IPS-18c (cell line): Measurements from ENCODE around the gene KCNK7.
"Not testable (repeated sequence)": the region's sequence is repeated elsewhere in the genome, so short reads cannot be mapped to it uniquely, and the experiment has no call there.

Source experiments
- H3K4me3 ChIP-seq: 2 replicates; pipeline ENCODE4 v1.7.0; 2013; ENCODE audit warnings: low read depth, mild to moderate bottlenecking, low read length, moderate library complexity; ENCODE audit not compliant: insufficient read depth
- H3K9me3 ChIP-seq: one replicate; pipeline ENCODE4 v1.6.1; 2013; ENCODE audit warnings: mild to moderate bottlenecking, low read length, moderate library complexity; ENCODE audit not compliant: control insufficient read depth, insufficient read depth

Gene KCNK7

DNA sequence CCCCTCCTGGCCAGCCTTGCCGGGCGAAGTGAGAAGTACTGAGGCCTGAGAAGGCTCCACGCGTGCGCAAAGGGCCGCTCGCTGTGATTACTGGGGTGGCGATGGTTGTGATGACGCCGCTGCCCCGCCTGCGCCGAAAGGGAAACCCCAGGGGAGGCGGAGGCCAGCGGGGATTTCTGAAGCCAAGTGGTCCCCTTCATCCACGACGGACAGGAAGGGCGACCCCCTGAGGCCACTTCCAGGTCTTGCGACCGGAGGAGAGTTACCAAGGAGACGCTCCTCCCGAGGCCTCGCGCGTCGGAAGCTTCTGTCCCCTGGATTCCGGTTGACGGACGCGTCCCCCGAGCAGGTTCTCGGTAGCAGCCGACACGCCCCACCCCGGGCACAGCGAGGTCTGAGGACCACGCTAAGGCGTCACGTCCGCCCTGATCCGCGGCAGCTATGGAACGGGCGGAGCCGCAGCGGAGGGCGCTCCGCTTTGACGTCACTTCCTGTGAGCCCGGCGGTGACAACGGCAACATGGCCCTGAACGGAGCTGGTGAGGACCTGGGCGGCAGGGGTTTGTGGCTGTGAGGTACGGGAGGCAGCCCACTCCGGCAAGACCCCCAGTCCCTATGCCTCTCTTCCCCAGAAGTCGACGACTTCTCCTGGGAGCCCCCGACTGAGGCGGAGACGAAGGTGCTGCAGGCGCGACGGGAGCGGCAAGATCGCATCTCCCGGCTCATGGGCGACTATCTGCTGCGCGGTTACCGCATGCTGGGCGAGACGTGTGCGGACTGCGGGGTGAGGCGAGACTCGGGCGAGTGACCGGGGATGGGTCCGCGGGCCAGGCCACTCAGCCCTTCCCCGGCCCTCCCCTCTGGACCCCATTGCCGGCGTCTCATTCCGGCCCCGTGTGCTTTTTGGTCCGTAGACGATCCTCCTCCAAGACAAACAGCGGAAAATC is 25.4 kb downstream of the KCNK7 start, which contains the start of gene ZNRD2:
Gene ZNRD2 (plus strand): TSS at position 505 of the 946 bp plus-strand sequence. CDS start 15 bp downstream, at position 520.
- peak within 1 kb of the TSS; percentile 99 for H3K4me3 ChIP-seq

DNA sequence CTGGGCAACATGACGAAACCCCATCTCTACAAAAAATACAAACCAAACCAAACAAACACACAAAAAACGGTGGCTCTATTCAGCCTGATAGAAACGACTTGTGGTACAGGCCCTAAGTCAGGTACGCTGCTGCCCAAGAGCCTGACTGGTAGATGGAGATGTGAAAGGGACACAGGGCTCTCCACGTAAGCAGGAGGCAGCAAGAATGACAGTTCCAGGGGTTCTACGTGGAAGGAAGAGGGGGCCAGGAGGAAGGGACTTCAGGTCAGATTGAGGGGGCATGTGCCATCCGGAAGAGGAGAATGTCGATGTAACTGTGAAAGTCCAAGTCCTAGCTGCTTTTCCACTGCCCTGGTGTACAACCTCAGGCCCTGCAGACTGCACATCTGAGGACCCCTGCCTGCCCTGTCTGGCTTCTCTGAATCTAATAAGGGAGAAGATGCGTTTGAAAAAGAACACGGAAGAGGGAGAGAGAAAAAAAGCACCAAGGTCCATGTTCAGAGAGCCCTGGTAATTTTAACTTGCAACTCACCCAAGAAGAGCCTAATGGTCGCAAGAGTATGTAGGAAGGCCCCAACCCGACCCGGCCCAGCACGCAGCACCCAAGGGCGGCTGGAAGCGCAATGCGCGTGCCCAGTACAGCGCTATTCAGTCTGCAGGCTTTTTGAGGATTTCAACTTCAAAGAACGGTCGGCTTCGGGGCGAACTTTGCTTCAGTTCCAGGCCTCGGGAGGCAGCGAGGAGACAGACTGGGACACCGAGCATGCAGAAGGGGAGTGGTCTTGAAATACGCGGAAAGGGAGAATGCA is 26.2 kb downstream of the KCNK7 start:
- H3K4me3 ChIP-seq, result peak overlapping the region; percentile 99

More for the DNA sequence above, 25.4 kb downstream of the KCNK7 start, which contains the start of gene ZNRD2:
- no peaks in the 10 kb centered on the region for H3K9me3 ChIP-seq

DNA sequence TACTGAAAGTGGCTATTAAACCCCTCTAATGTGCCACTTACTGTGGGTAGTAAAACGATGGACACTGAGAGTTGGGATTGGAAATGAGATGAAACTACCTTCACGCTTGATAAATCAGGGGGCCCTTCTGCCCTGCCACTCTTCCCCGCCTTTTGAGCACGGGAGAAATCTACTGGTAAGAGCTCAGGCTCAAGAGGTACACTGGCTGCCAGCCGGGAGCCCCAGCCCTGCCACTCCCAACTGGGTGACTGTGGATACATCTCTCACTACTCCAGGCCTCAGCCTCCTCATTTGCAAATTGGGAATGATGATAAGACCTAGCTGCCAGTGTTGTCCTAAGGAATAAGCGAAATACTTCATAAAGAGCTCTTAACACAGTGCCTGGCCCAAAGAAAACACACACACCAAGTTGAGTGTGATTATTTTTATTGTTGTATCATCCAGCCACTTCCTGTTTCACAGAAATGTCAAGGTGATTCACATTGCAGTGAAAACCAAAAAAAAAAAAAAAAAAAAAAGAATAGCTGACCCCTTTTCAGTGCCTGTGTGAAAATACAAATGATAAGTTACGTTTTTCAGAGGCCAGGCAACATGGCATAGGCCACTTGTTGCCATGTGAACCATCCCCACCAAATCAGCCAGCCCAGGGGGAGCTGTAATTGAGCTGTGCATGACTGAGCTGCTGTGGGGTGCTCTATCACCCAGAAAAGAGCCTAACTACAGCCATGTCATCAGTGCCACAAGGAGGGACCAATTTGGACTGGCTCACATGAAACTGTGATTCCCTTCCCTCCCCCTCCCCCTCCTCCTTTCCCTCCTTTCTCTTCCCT is 29.8 kb downstream of the KCNK7 start:
- Histone ChIP-seq H3K4me3 (no peak overlapping the region), H3K9me3 (no peaks in the 10 kb centered on the region)

More for the DNA sequence above, 26.2 kb downstream of the KCNK7 start:
- H3K9me3 ChIP-seq, result no peaks in the 10 kb centered on the region

DNA sequence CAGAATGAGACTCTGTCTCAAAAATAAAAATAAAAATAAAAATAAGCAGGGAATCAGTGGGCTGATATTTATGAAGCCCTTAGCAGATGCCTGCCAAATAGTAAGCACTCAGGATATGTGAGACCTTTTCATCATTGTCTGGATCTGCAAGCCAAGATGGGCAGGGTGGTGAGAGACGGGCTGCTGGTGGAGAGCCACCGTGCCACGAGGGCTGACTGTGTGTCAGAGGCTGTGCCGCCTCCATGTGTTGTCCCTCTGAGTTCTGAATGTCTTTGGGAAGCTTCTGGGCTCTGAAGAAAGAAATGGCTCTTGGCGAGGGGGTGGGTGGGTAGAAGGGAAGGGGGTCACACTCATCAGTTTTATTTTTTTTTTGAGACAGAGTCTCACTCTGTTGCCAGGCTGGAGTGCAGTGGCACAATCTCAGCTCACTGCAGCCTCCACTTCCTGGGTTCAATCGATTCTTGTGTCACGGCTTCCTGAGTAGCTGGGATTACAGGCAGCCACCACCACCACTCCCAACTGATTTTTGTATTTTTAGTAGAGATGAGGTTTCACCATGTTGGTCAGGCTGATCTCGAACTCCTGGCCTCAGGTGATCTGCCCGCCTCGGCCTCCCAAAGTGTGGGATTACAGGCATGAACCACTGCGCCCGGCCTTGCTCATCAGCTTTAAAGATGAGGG is 30.6 kb downstream of the KCNK7 start:
- H3K4me3 ChIP-seq, H3K9me3 ChIP-seq: not testable (repeated sequence)

DNA sequence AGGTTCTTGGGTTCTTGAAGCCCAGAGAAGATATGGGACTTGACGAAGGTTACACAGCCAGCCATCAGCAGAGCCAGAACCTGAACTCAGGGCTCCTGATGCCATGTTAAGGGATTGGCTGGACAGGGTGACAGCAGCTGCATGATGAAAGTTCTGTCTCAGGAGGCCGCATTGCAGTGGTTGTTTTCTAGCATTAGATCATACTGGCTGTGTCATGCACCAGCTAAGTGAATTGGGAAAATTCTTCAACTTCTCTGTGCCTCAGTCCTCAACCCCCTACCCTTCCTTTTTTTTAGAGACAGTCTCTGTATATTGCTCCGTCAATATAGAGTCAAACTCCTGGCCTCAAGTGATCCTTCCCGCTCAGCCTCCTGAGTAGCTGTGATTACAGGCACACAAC is 32.0 kb downstream of the KCNK7 start:
- no peaks in the 10 kb centered on the region for H3K9me3 ChIP-seq
- no peak overlapping the region for H3K4me3 ChIP-seq

DNA sequence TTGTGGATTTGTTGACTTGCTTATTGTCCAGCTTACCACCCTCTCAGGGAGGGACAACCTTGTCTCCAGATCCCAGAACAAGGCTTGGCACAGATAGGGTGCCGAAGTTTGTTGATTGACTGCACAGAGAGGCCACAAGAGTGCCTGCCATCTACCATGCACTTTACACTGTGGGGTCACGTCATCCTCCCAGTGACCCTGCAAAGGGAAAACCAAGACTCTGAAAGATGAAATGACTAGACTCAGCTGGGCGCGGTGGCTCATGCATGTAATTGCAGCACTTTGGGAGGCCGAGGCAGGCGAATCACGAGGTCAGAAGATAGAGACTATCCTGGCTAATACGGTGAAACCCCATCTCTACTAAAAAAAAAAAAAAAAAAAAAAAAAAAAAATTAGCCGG is 32.8 kb downstream of the KCNK7 start:
- H3K9me3 ChIP-seq, result no peaks in the 10 kb centered on the region
- H3K4me3 ChIP-seq, result no peak overlapping the region

DNA sequence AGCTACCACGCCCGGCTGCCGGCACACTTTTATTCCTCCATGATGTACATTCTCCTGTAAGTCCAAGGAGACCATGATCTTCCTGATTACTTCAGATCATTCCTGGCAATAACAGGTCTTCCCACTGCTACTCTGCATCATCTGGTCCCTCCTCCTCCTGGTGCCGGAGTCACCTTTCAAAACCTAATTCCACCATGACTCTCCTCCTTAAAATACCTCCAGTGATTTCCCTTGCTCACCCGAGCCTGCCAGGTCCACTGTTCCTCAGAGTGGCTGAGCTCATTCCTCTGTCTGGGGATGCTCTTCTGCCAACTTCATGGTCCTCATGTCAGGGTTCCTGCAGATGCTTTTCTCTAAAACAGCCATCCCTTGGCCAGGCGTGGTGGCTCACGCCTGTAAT is 33.6 kb downstream of the KCNK7 start:
- no peaks in the 10 kb centered on the region for H3K9me3 ChIP-seq
- H3K4me3 ChIP-seq, result no peak overlapping the region

DNA sequence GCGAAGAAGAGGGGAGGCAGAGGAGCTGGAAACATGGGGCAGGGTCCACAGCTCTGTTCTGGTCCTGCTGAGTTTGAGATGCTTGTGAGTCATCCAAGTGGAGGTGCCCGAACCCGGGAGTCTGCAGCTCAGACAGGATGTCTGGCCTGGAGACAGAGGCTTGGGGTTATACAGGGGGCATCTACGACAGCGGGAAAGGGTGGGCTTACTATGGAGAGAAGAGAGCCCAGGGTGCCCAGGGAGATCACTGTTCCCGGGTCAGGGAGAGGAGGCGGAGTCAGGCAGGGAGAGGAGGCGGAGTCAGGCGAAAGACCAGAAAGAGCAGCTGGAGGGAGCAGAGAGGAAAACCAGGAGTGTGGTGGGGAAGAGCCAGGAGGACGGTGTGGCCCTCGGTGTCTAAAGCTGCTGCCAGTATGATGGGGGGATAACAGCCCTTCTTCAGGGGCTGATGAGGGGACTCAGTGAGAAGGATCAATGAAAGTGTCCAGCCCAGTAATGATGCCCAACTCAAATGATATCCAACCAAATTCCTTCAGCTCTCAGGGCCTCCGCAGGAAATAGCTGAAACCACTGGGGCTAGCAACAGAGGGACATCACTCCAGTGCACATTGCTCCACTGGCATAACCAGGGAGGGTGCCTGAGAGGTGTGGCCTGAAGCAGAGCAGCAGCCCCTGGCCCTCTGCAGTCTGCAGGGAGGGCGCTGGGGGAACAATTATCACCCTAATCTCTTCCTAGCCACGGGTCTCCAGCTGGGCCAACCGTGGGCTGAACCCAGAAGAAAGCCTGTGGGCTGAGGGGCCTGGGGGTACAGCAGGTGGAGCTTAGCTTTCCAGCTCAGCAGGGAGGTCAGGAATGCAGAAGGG is 34.8 kb downstream of the KCNK7 start:
- Histone ChIP-seq H3K9me3 (no peaks in the 10 kb centered on the region), H3K4me3 (peak overlapping the region; percentile 21; the same call in 1 of the 2 replicates)

DNA sequence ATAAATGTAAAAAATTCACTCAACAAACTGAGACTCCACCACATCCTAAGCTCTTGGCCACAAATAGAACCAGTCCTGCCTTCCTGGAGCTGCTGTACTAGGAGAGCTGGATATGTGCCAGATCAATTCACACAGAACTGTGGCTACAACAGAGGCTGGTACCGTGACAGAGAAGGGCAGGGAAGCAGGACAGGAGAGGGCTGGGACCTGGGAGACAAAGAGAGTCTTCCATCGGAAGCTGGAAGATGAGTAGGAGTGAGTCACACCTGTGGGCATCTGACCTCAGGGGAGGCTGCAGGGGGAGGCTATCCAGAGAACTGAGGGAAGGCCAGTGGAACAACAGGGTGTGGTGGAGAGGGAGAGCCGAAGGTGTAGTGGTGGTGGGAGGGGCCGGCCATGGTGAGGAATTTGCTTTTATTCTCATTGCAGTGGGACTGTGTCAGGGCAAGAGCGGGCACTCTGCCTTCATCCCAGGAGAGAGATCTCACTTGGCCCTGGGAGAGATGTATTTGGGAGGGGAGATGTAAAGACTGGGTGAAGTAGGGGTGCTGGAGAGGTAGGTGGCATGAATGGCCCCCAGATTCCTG is 35.6 kb downstream of the KCNK7 start:
- no peaks in the 10 kb centered on the region for H3K9me3 ChIP-seq
- no peak overlapping the region for H3K4me3 ChIP-seq

DNA sequence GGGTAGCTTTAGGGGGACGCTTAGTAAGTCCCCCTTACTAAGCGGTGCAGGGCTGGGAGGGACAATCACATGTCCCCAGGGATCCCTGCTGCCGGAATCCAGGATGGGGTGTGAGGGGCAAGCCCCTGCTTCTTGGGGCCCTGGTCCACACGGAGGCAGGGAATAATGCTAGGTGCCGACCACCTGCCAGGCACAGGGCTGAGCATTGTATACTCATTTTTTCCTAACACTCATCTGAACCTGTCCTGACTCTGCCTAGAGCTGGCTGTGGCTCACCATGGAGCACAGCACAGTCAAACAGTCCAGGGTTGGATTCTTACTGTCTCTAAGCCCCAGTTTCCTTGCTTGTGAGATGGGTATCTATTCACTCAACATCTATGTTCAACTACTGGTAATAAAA is 36.1 kb downstream of the KCNK7 start:
- Histone ChIP-seq H3K4me3 (no peak overlapping the region), H3K9me3 (no peaks in the 10 kb centered on the region)

DNA sequence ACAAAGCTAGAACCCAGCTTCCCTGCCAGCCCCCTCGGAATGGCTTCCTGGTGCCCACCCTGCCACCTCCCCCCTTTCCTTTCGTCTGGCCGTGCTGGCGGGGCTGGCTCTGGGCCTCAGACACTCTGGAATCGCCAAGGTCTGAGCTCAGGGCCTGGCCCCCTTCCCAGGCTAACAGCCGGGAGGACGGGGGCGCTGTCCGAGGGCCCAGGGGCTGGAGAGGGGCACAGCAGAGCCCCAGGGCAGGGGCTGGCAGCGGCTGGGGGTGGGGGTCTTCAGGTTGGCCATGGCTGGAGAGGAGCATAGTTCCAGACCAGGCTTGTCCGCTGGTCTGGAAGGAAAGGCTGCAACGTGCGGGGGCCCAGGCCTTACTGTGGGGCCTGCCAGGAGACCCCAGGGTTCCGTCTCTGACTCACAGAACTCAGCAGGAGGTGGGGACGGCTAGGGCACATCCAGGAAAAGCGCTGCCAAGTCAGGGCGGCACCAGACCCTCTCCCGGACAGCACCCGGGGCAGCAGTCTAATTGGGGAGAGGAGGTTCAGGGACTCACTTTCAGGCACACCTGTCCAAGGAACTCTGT is 36.6 kb downstream of the KCNK7 start:
- H3K4me3 ChIP-seq, result peak overlapping the region; percentile 55

DNA sequence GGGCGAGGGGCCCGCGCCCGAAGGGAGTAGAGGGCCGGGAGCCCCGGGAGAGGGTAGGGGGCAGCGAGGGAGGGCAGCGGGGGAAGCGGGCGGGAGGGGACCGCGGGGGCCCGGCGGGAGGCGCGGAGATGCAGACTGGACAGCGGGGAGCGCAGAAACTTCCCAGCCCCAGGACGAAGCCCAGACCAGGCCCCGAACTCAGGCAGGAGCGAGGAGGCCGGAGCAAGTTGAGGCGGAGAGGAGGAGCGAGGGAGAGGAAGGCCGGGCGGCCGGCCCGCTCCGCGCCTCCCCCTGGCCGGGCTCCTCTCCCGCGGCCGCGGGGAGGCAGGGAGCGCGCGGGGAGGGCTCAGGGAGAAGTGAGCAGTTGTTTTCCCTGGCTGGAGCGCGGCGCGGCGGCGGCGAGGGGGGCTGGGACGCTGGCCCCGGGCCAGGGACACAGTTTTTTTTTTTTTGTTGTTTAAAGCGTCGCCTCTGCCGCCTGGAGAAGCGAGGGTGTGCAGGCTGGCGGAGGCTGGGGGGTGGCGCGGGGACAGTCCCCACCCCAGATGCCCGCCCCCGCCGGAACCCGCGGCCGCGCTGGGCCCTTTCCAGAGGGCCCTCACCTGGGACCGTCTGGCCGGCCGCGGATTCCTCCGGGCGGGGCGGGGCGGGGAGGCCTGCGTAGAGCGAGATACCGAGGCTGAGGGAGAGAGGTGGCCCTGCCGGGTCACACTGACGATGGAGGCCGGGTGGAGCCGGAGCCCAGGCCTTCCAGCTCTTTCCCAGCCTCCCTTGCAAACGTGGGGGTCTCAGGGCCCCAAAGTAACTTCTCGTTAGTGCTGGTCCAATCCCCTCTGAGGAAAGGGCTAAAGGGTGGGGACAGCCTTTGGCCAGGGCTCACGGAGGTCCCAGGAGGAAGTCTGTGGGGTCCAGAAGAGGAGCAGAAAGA is 37.3 kb downstream of the KCNK7 start, which contains the start of gene LTBP3:
Gene LTBP3 (minus strand): TSS at position 358 of the 928 bp plus-strand sequence. CDS start 400 bp downstream, outside the sequence.
- peak within 1 kb of the TSS; percentile 55 for H3K4me3 ChIP-seq
- peaks cover 2% of the 10 kb centered on the region for H3K9me3 ChIP-seq

More for the DNA sequence above, 36.6 kb downstream of the KCNK7 start:
- H3K9me3 ChIP-seq, result no peaks in the 10 kb centered on the region

DNA sequence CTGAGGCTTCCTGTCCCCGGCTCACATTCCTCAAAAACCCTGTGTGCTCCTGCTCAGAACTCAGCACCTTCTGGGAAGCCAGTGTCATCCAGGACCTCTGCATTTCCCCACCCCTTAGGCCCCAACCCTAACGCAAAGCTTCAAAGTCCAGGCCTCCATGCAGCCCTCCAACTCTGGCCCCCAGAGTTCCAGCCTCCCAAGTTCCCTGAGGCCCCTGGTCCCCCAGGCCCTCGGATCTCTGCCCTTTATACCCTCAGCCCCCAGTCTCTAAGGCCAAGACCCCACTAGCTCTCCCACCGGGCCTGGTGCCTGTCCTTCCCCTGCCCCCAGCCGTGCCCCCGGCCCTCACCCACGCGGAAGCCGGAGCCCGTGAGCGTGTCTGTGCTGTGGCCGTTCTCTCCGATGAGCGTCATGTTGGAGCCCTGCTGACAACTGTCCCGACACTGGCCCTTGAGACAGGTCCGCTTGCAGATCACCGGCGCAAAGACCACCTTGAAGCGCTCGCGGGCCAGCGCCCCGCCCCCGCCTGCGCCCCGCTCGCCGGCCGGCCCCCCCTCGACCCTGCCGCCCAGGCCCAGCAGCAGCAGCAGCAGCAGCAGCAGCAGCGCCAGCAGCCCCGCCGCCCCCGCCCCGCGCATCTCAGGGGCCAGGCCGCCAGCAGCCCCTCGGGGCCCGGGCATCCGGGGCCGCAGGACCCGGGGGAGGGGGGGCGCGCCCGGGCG is 38.2 kb downstream of the KCNK7 start:
- Histone ChIP-seq H3K4me3 (peak overlapping the region; percentile 55; the same call in 1 of the 2 replicates), H3K9me3 (peaks cover 2% of the 10 kb centered on the region)
